Measurements from ENCODE around the gene PDHX. TPM values are rescaled to one million over a fixed set of nuclear protein-coding genes. Genes with fewer than 3 reads are reported as not detected.

Gene PDHX
- total and polyA plus RNA-seq, 11 donors = 74.0 to 204 (median 127) TPM

- no peaks in the 10 kb centered on the region for H3K4me1 ChIP-seq
- no peak overlapping the region for H3K4me3 ChIP-seq
- DNase-seq (no peak), ATAC-seq (no peak)
- H3K9me3 ChIP-seq = no peaks in the 10 kb centered on the region
- H3K27ac ChIP-seq = no peak overlapping the region
- H3K27me3 ChIP-seq = no peaks in the 10 kb centered on the region
- intact Hi-C loops (cut with DNase I) = no loop called here
- peaks cover 3 to 56% (median 37%) of the 10 kb centered on the region in 9 donors for H3K36me3 ChIP-seq
- WGBS, 4 donors = 93 to 97% (median 94%) methylated on average over 1 of the region's 1 CpG
- TF ChIP-seq CTCF (IDR thresholded peaks at IDR 0.05) (no peak), POLR2A (IDR thresholded peaks at IDR 0.05) (no peak)
Measured at GRCh38 chr11:34887260-34887659, 29.2 kb upstream of the PDHX start.

GRCh38 chr11:34890089-34890488, 26.3 kb upstream of the PDHX start:
- intact Hi-C loops (cut with DNase I) = loop anchor here (1.0 to 10.0 kb wide), 5 partner anchors 303 to 378 kb away; partner anchors contain the start of gene ELF5 (in 3 of the 10)
- Histone ChIP-seq H3K27ac (no peak overlapping the region), H3K27me3 (no peaks in the 10 kb centered on the region), H3K4me1 (no peaks in the 10 kb centered on the region), H3K36me3 (peaks cover 0 to 39% (median 24%) of the 10 kb centered on the region in 9 donors), H3K4me3 (no peak overlapping the region), H3K9me3 (no peaks in the 10 kb centered on the region)
- no peak for ATAC-seq
- DNase-seq = no peak
- TF ChIP-seq POLR2A (IDR thresholded peaks at IDR 0.05) = no peak
- TF ChIP-seq CTCF (IDR thresholded peaks at IDR 0.05) = no peak
- 41 to 70% (median 44%) methylated on average over 2 of the region's 2 CpGs for WGBS, 4 donors

GRCh38 chr11:34890812-34891211, 25.6 kb upstream of the PDHX start:
- H3K4me1 ChIP-seq = no peaks in the 10 kb centered on the region
- no peaks in the 10 kb centered on the region for H3K27me3 ChIP-seq
- peaks cover 0 to 33% (median 24%) of the 10 kb centered on the region in 9 donors for H3K36me3 ChIP-seq
- no peak overlapping the region for H3K27ac ChIP-seq
- WGBS, 4 donors = 69 to 85% (median 80%) methylated on average over 1 of the region's 1 CpG
- peak in 2 of 4 donors; percentile 38 to 39 for ATAC-seq
- no peaks in the 10 kb centered on the region for H3K9me3 ChIP-seq
- H3K4me3 ChIP-seq = no peak overlapping the region
- TF ChIP-seq POLR2A (IDR thresholded peaks at IDR 0.05) (no peak), CTCF (IDR thresholded peaks at IDR 0.05) (peak; percentile 14 to 68 (median 40))
- intact Hi-C loops (cut with DNase I) = loop anchor here (1.0 to 10.0 kb wide), 5 partner anchors 304 to 379 kb away; partner anchors contain the start of gene ELF5 (in 3 of the 10)
- DNase-seq = no peak

- Histone ChIP-seq H3K27ac (no peak overlapping the region), H3K4me1 (no peaks in the 10 kb centered on the region), H3K9me3 (peaks cover 0 to 5% (median 0%) of the 10 kb centered on the region in 12 donors), H3K36me3 (peaks cover 0 to 26% (median 19%) of the 10 kb centered on the region in 9 donors), H3K27me3 (no peaks in the 10 kb centered on the region), H3K4me3 (no peak overlapping the region)
- intact Hi-C loops (cut with DNase I) = loop anchor here in 9 of 10 donors (2.0 to 10.0 kb wide), 5 partner anchors 305 to 379 kb away; partner anchors contain the start of gene ELF5 (in 3 of the 9)
- ATAC-seq (no peak), DNase-seq (no peak)
- TF ChIP-seq POLR2A (IDR thresholded peaks at IDR 0.05) = no peak
- TF ChIP-seq CTCF (IDR thresholded peaks at IDR 0.05) = no peak
- 70 to 88% (median 78%) methylated on average over 3 of the region's 3 CpGs for WGBS, 4 donors
Measured at GRCh38 chr11:34891611-34892010, 24.8 kb upstream of the PDHX start.

Data from heart left ventricle (tissue), 16 donors.